Progenitor cell of endocrine pancreas (in vitro differentiated cells): ENCODE measurements around the gene RIOK3. TPM values are rescaled to one million over a fixed set of nuclear protein-coding genes. Genes with fewer than 3 reads are reported as not detected.
A peak's percentile ranks its signal among the peaks of the same experiment; 100 is the strongest.

Source experiments
- DNase-seq: peaks from one replicate; pipeline ENCODE4 v3.0.0; 2021; ENCODE audit warnings: low spot score; ENCODE audit not compliant: unreplicated experiment
- H3K27ac Mint-ChIP-seq: 2 replicates; pipeline ENCODE4 v1.8.0; 2021; ENCODE audit warnings: mild to moderate bottlenecking, moderate library complexity, mixed read lengths
- H3K27me3 Mint-ChIP-seq: 2 replicates; pipeline ENCODE4 v1.8.0; 2021; ENCODE audit warnings: mixed read lengths
- H3K36me3 Mint-ChIP-seq: 2 replicates; pipeline ENCODE4 v1.8.0; 2022; ENCODE audit warnings: mixed read lengths; ENCODE audit not compliant: insufficient read depth
- H3K4me1 Mint-ChIP-seq: 2 replicates; pipeline ENCODE4 v1.8.0; 2021; ENCODE audit warnings: low read depth, mixed read lengths
- H3K4me3 Mint-ChIP-seq: 2 replicates; pipeline ENCODE4 v1.8.0; 2021; ENCODE audit warnings: low read depth, mild to moderate bottlenecking, moderate library complexity, mixed read lengths
- H3K9me3 Mint-ChIP-seq: 2 replicates; pipeline ENCODE4 v1.8.0; 2021; ENCODE audit warnings: low read depth, mixed read lengths
- total RNA-seq: library from RNA; stranded (reverse); gene quantifications from 2 replicates; pipeline ENCODE4 v1.2.1, GENCODE V29; 2021
- TF ChIP-seq, protein P1 (sequence below): fragments of 200-600 bp; sonication (generic); IDR thresholded peaks from one replicate; pipeline ENCODE4 v1.5.0; 2021; ENCODE audit warnings: antibody characterized with exemption, mild to moderate bottlenecking; ENCODE audit not compliant: unreplicated experiment

Gene RIOK3
- total RNA-seq, 1 donor from 2014 or later = 52.8 TPM

DNA sequence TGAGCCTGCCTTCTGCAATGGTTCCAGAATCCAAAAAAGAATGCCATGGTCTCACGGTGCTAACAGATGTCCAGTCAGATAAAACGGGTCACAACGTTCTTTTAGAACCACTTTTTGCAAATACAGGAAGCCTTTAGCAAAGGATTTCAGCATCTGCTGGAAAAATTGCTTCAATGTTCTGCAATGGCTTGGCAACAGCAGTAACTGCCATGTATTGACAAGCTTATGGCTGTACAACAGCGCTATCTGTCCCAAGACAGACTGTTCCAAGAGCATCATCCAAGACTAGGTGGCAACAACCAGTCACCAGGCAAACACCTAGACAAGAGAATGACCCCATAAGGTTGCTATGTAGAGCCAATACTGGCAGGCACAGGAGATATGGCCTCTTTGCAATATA is 37.6 kb upstream of the RIOK3 start:
- no peak overlapping the region for H3K27ac Mint-ChIP-seq
- H3K4me3 Mint-ChIP-seq = no peak overlapping the region
- TF ChIP-seq, protein P1, sequence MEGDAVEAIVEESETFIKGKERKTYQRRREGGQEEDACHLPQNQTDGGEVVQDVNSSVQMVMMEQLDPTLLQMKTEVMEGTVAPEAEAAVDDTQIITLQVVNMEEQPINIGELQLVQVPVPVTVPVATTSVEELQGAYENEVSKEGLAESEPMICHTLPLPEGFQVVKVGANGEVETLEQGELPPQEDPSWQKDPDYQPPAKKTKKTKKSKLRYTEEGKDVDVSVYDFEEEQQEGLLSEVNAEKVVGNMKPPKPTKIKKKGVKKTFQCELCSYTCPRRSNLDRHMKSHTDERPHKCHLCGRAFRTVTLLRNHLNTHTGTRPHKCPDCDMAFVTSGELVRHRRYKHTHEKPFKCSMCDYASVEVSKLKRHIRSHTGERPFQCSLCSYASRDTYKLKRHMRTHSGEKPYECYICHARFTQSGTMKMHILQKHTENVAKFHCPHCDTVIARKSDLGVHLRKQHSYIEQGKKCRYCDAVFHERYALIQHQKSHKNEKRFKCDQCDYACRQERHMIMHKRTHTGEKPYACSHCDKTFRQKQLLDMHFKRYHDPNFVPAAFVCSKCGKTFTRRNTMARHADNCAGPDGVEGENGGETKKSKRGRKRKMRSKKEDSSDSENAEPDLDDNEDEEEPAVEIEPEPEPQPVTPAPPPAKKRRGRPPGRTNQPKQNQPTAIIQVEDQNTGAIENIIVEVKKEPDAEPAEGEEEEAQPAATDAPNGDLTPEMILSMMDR = no peak
- no peaks in the 10 kb centered on the region for H3K36me3 Mint-ChIP-seq
- no peaks in the 10 kb centered on the region for H3K4me1 Mint-ChIP-seq
- no peaks in the 10 kb centered on the region for H3K27me3 Mint-ChIP-seq
- no peak for DNase-seq
- H3K9me3 Mint-ChIP-seq = no peaks in the 10 kb centered on the region

DNA sequence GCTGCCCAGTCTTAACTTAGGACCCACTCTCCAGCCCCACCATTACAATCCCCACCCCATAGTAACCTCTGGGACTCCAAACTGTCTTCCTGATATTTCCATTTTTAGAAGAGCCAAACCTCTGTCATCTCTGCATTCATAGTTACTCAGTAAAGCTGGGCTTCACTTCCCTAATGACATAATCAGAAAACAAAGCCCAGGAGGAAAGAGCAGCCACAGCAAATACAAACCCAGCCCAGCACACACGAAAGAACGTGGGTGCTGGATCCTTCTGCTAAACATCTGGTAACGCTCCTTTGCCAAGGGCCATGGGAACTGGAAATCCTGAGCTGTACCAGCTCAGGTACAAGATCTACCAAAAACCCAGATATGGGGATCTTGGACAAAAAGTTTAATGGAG is 36.8 kb upstream of the RIOK3 start:
- Mint-ChIP-seq H3K4me3 (no peak overlapping the region), H3K9me3 (no peaks in the 10 kb centered on the region), H3K27ac (no peak overlapping the region), H3K36me3 (no peaks in the 10 kb centered on the region), H3K27me3 (no peaks in the 10 kb centered on the region), H3K4me1 (no peaks in the 10 kb centered on the region)
- DNase-seq = no peak
- TF ChIP-seq, protein P1 = no peak

- no peak for DNase-seq
Measured at GRCh38 chr18:23421277-23421676, 31.8 kb upstream of the RIOK3 start.

GRCh38 chr18:23422751-23423418 is 30.2 kb upstream of the RIOK3 start:
- no peak for DNase-seq
- TF ChIP-seq, protein P1 = no peak
- Mint-ChIP-seq H3K4me1 (peaks cover 12% of the 10 kb centered on the region), H3K9me3 (no peaks in the 10 kb centered on the region), H3K4me3 (no peak overlapping the region), H3K36me3 (peaks cover 1% of the 10 kb centered on the region), H3K27me3 (no peaks in the 10 kb centered on the region), H3K27ac (peak overlapping the region; percentile 32)

More at GRCh38 chr18:23421277-23421676, 31.8 kb upstream of the RIOK3 start:
- Mint-ChIP-seq H3K4me3 (no peak overlapping the region), H3K36me3 (peaks cover under 1% of the 10 kb centered on the region), H3K27me3 (no peaks in the 10 kb centered on the region), H3K4me1 (peaks cover 12% of the 10 kb centered on the region), H3K9me3 (no peaks in the 10 kb centered on the region), H3K27ac (no peak overlapping the region)
- TF ChIP-seq, protein P1 = no peak

DNA sequence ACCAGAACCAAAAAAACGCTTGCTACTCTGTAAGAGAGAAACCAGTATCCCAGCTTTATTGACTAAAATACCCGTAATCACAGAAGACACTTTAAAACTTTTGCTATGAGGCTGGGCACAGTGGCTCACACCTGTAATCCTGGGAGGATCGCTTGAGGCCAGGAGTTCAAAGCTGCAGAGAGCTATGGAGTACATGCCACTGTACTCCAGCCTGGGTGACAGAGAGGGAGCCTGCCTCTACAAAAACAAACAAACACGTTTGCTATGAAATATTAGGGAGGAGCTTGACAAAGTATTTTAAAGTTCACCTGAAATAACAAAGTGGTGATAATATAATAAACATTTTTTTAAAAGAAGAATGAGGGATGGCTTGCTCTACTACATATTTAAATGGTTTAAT is 28.5 kb upstream of the RIOK3 start:
- H3K36me3 Mint-ChIP-seq = peaks cover 1% of the 10 kb centered on the region
- no peak overlapping the region for H3K4me3 Mint-ChIP-seq
- DNase-seq = no peak
- H3K27me3 Mint-ChIP-seq = no peaks in the 10 kb centered on the region
- TF ChIP-seq, protein P1 = no peak
- peaks cover 12% of the 10 kb centered on the region for H3K4me1 Mint-ChIP-seq
- H3K27ac Mint-ChIP-seq = no peak overlapping the region
- no peaks in the 10 kb centered on the region for H3K9me3 Mint-ChIP-seq
